ENCODE measurements around the gene TUBA4B.

- TF ChIP-seq, protein P1, sequence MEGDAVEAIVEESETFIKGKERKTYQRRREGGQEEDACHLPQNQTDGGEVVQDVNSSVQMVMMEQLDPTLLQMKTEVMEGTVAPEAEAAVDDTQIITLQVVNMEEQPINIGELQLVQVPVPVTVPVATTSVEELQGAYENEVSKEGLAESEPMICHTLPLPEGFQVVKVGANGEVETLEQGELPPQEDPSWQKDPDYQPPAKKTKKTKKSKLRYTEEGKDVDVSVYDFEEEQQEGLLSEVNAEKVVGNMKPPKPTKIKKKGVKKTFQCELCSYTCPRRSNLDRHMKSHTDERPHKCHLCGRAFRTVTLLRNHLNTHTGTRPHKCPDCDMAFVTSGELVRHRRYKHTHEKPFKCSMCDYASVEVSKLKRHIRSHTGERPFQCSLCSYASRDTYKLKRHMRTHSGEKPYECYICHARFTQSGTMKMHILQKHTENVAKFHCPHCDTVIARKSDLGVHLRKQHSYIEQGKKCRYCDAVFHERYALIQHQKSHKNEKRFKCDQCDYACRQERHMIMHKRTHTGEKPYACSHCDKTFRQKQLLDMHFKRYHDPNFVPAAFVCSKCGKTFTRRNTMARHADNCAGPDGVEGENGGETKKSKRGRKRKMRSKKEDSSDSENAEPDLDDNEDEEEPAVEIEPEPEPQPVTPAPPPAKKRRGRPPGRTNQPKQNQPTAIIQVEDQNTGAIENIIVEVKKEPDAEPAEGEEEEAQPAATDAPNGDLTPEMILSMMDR (IDR thresholded peaks at IDR 0.05): no peak
- TF ChIP-seq POLR2AphosphoS5 (IDR thresholded peaks at IDR 0.05; ENCODE audit: low read depth, low read length) (no peak), TCF7L2 (IDR thresholded peaks at IDR 0.05; ENCODE audit: low read depth, low read length) (no peak), SIN3A (IDR thresholded peaks at IDR 0.05; ENCODE audit: borderline replicate concordance, insufficient read depth, low read depth, low read length) (no peak)
Observed at GRCh38 chr2:219292616-219293015, 39.6 kb downstream of the TUBA4B start.

All from Panc1 (cell line).